GM19328 (cell line): ENCODE measurements around the gene CTNNB1.
"Not testable (repeated sequence)": the region's sequence is repeated elsewhere in the genome, so short reads cannot be mapped to it uniquely, and the experiment has no call there.

ENCODE experiments used
- ATAC-seq: cut with Tn5 transposase; IDR thresholded peaks from one replicate; pipeline ENCODE4 v1.9.1; 2021; ENCODE audit warnings: mild to moderate bottlenecking, moderate library complexity; ENCODE audit not compliant: unreplicated experiment

The CTNNB1 gene

GRCh38 chr3:41248525-41248924 lies 49.2 kb downstream of the CTNNB1 start:
- ATAC-seq: no peak

GRCh38 chr3:41249318-41249717 lies 50.0 kb downstream of the CTNNB1 start:
- ATAC-seq: no peak

- ATAC-seq: no peak
Measured at GRCh38 chr3:41250825-41251224, 51.5 kb downstream of the CTNNB1 start.

GRCh38 chr3:41251593-41251992 lies 52.3 kb downstream of the CTNNB1 start:
- ATAC-seq: no peak

- ATAC-seq: no peak
Measured at GRCh38 chr3:41258239-41258800, 59.0 kb downstream of the CTNNB1 start.

- ATAC-seq: no peak
Measured at GRCh38 chr3:41259449-41260062, 60.3 kb downstream of the CTNNB1 start.

- ATAC-seq: no peak
Measured at GRCh38 chr3:41260063-41260450, 60.8 kb downstream of the CTNNB1 start.

- no peak for ATAC-seq
Measured at GRCh38 chr3:41265011-41265545, 65.8 kb downstream of the CTNNB1 start.

GRCh38 chr3:41265823-41266273 lies 66.5 kb downstream of the CTNNB1 start:
- no peak for ATAC-seq

GRCh38 chr3:41267975-41268640 lies 68.8 kb downstream of the CTNNB1 start:
- ATAC-seq: no peak

- ATAC-seq: no peak
Measured at GRCh38 chr3:41272667-41273066, 73.4 kb downstream of the CTNNB1 start.

GRCh38 chr3:41274944-41275668 lies 75.8 kb downstream of the CTNNB1 start:
- no peak for ATAC-seq

- ATAC-seq: no peak
Measured at GRCh38 chr3:41276191-41276590, 76.9 kb downstream of the CTNNB1 start.

GRCh38 chr3:41277790-41278465 lies 78.6 kb downstream of the CTNNB1 start:
- no peak for ATAC-seq

- ATAC-seq: not testable (repeated sequence)
Measured at GRCh38 chr3:41284934-41285333, 85.6 kb downstream of the CTNNB1 start.

- ATAC-seq: no peak
Measured at GRCh38 chr3:41286305-41286704, 87.0 kb downstream of the CTNNB1 start.

GRCh38 chr3:41288785-41289184 lies 89.5 kb downstream of the CTNNB1 start:
- no peak for ATAC-seq
